ENCODE data around the gene TBC1D22B.
"Not testable (repeated sequence)": the region's sequence is repeated elsewhere in the genome, so short reads cannot be mapped to it uniquely, and the experiment has no call there.

Gene TBC1D22B

DNA sequence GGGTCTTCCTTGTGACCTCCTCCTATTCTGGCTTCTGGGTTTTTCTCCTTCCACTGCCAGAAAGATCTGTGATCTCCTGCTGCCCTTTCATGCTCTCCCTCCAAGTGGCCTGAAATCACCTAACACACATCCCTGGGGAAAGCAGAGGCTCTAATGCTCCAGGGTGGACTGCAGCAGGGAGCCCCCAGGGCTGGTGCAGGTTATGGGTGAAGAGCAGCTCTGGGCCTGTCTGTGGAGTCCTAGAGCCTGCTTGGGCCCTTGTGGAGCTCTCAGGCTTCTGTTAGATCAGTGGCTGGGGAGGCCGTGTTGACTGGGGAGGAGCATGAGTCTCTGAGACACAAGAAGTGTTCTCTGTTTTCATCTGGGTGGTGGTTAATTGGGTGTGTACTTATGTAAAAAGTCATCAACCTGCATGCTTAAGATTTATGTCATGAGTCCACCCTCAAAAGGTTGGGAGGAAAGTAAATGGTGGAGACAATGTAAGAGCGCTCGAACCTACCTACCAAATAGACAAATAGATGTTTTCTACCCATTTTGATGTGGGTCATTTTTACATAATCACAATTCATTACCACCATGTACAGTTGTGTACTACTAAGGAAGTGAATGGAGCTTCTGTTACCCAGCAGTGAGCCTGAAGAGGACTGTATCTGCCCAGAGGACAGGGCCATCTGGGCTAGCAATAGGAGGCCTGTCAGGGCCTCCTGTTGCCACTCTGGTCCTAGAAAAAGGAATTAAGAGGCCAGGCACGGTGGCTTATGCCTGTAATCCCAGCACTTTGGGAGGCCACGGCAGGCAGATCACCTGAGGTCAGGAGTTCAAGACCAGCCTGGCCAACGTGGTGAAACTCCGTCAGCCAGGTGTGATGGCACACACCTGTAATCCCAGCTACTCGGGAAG, 64.2 kb downstream of the TBC1D22B start:
- peak; percentile 76 for DNase-seq (ENCODE audit: low spot score)

GRCh38 chr6:37323580-37323979, 66.0 kb downstream of the TBC1D22B start:
- peak; percentile 25 for DNase-seq (ENCODE audit: low spot score)

GRCh38 chr6:37324131-37325033, 66.8 kb downstream of the TBC1D22B start:
- DNase-seq (ENCODE audit: low spot score), result peak; percentile 40

GRCh38 chr6:37330345-37330744, 72.8 kb downstream of the TBC1D22B start:
- not testable (repeated sequence) for DNase-seq (ENCODE audit: low spot score)

DNA sequence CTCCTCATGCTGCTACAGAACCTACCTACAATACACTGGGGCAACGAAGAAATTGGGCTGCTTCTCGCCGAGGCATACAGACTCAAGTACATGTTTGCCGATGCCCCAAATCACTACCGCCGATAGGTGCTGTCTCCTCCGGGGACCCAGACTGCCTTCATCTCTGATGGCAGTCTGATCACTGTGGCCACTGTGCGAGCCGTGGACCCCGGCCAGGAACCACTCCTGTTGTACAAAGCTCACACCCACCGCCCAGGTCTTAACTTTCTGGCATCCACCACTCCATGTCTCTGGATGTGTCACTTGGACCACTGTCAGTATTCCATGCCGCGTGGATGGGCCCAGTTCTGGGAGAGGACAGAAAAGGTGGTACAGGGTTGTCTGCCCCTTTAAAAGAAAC, 73.5 kb downstream of the TBC1D22B start:
- DNase-seq (ENCODE audit: low spot score), result no peak

DNA sequence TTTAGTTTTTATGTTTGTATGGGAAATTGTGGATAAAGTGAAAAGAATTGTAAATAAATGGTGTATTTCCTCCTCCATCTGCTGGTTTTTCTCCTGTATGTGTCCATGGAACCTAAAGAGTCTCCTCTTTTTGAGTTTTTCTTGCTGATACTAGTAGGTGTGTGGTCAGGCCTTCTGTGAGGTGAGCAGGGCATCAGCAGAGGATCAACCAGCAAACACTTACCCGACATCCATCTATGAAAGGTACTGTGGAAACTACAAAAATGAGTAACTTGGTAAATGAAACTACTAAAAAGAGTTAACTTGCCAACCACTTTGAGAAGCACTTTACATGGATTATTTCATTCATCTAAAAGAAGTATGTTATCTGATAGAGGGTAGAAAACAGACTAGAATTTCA, 75.3 kb downstream of the TBC1D22B start:
- DNase-seq (ENCODE audit: low spot score), result no peak

- DNase-seq (ENCODE audit: low spot score), result no peak
These were observed 76.5 kb downstream of the TBC1D22B start for GRCh38 chr6:37334047-37334446.

GRCh38 chr6:37338317-37338716, 80.7 kb downstream of the TBC1D22B start:
- DNase-seq (ENCODE audit: low spot score), result not testable (repeated sequence)

- no peak for DNase-seq (ENCODE audit: low spot score)
These were observed 81.2 kb downstream of the TBC1D22B start for GRCh38 chr6:37338745-37339255.

- no peak for DNase-seq (ENCODE audit: low spot score)
These were observed 82.4 kb downstream of the TBC1D22B start for GRCh38 chr6:37339741-37340638.

- no peak for DNase-seq (ENCODE audit: low spot score)
These were observed 83.0 kb downstream of the TBC1D22B start for GRCh38 chr6:37340639-37340943.

DNA sequence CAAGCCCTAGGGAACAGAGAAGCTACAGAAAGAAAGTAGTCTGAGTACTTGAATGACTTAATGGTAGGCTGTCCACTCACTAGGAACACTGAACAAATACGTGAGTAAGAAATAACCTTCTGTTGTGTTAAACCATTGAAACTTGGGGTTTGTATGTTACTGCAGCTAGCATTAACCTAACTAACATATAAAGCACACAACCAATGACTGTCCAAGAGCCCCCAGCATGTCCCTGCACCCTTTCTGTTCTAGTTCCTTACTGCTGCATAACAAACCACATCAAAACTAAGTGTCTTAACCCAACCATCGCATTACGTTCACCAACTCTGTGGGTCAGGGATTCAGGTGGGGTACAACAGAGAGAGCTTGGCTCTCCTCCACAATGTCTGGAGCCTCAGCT, 85.7 kb downstream of the TBC1D22B start:
- no peak for DNase-seq (ENCODE audit: low spot score)

- no peak for DNase-seq (ENCODE audit: low spot score)
These were observed 86.7 kb downstream of the TBC1D22B start for GRCh38 chr6:37344308-37344707.

- not testable (repeated sequence) for DNase-seq (ENCODE audit: low spot score)
These were observed 88.2 kb downstream of the TBC1D22B start for GRCh38 chr6:37345804-37346203.

GRCh38 chr6:37347177-37347576, 89.6 kb downstream of the TBC1D22B start:
- DNase-seq (ENCODE audit: low spot score), result no peak

DNA sequence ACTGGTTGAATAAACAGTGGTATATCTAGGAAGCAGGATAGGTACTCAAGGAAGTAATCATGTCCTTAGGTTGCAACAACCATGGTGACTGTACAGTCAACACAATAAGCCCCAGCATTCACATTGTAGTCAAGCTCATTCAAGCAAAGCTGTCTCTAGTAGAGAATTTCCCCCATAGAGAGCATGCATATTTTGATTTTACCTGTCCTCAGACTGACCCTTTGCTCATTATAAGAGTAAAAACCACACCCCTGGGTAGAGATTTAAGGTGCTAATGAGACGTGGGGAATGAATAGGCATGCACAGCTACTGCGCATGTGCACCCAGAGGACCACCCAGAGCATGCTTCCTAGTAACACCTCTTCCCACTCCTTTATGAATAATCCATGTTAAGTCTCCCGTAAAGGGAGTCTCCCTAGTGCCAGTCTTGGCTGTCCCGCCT, 90.1 kb downstream of the TBC1D22B start:
- no peak for DNase-seq (ENCODE audit: low spot score)

DNA sequence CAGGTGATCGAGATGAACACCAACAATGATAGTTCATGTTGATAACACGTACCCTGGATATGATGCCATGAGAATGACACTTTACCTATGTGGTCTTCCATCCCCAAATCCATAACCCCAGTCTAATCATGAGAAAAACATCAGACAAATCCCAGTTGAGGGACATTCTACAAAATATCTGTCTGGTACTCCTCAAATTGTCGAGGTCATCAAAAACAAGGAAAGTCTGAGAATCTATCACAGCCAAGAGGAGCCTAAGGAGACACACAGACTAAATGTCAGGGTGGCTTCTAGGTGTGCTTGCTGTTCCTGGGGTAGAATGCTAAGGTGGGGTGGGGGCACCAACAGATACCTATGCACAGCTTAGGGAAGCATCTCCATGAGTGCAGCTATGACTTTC, 93.5 kb downstream of the TBC1D22B start:
- no peak for DNase-seq (ENCODE audit: low spot score)

DNA sequence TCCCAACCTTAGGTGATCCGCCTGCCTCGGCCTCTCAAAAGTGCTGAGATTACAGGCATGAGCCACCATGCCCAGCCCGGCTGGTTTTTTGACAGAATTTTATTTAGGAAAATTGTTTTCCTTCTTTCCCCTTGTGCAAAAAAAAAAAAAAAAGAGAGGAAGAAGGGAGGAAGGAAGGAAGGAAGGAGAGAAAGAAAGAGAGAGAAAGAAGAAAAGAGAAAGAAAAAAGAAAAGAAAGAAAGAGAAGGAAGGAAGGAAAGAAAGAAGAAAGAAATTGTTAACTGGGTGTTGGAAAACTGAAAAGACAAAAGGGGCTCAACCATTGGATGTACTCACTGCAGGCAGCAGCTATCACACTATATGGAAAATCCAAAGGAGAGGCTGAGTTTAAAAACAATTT, 94.8 kb downstream of the TBC1D22B start:
- DNase-seq (ENCODE audit: low spot score), result no peak

DNA sequence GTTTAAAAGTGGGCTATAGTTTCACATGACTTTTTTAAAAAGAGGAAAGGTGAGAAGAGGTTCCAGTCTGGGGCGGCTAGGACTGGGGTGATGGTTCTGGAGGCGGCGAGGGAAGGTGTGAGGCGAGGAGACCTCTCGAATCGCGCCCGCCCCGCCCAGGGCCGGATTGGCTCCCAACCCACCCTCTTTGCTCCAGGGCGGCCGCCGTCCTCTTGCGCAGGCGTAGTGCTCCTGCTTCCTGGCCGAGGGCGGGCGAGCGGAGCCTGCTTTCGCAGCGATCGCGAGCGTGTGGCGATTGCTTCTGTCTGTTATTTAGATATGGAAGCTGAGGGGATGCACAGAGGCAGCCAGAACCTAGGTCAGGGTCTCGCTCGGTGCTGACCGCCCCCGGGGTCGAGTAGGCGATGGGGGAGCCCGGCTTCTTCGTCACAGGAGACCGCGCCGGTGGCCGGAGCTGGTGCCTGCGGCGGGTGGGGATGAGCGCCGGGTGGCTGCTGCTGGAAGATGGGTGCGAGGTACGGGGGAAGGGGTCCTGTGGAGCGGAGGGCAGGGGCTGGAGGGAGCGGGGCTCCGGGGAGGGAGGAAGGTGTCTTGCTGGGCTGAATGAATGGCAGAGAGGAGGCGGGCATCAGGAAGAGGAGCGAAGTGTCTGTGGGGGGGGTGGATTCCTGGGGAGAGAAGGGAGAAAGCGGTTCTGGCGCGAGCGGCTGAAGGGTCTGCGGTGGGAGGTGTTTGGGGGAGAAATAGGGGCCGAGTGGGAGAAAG, 96.4 kb downstream of the TBC1D22B start, which contains the start of gene RNF8:
RNF8 (plus strand) TSS at position 223 of the 765 bp plus-strand sequence; CDS start at position 405, 182 bp downstream.
- peak; percentile 85 for DNase-seq (ENCODE audit: low spot score)

- DNase-seq (ENCODE audit: low spot score), result peak; percentile 25
These were observed 97.2 kb downstream of the TBC1D22B start for GRCh38 chr6:37354526-37355384.

Measured in cerebellar cortex (tissue), 1 donor.